Liver (tissue), 9 donors: Measurements from ENCODE around the gene GUCY1A2. TPM values are rescaled to one million over a fixed set of nuclear protein-coding genes. Genes with fewer than 3 reads are reported as not detected.
"Not testable (repeated sequence)": the region's sequence is repeated elsewhere in the genome, so short reads cannot be mapped to it uniquely, and the experiment has no call there.

Experiments used
- DNase-seq: peaks from one replicate; pipeline ENCODE4 v3.0.0-alpha.2; 2017; ENCODE audit warnings: low spot score
- H3K27ac ChIP-seq, 2 donors: one replicate each; pipeline ENCODE4 v1.7.0; 2013; ENCODE audit warnings: inconsistent platforms in 2 of 2, low read length in 2 of 2, control low read depth in 1 of 2, low read depth in 1 of 2, mild to moderate bottlenecking in 1 of 2
- H3K27me3 ChIP-seq, 4 donors: one replicate each; pipeline versions ENCODE4 v1.6.1 to v1.7.0; 2013; ENCODE audit warnings: low read length in 3 of 4, inconsistent platforms in 1 of 4, mild to moderate bottlenecking in 1 of 4, moderate library complexity in 1 of 4; ENCODE audit not compliant: control insufficient read depth in 4 of 4, insufficient read depth in 4 of 4
- H3K36me3 ChIP-seq, 4 donors: one replicate each; pipeline versions ENCODE4 v1.6.1 to v1.7.0; 2013; ENCODE audit warnings: low read length in 3 of 4, mild to moderate bottlenecking in 3 of 4, low read depth in 1 of 4, moderate library complexity in 1 of 4; ENCODE audit not compliant: control insufficient read depth in 4 of 4, insufficient read depth in 3 of 4
- H3K4me1 ChIP-seq, 4 donors: one replicate each; pipeline versions ENCODE4 v1.6.1 to v1.7.0; 2013; ENCODE audit warnings: low read length in 3 of 4, mild to moderate bottlenecking in 3 of 4, moderate library complexity in 1 of 4; ENCODE audit not compliant: control insufficient read depth in 4 of 4, insufficient read depth in 4 of 4
- H3K4me3 ChIP-seq, 3 donors: one replicate each; pipeline versions ENCODE4 v1.6.1 to v1.7.0; 2013; ENCODE audit warnings: low read length in 3 of 3, control low read depth in 1 of 3, low read depth in 1 of 3, mild to moderate bottlenecking in 1 of 3
- H3K9ac ChIP-seq, 2 donors: one replicate each; pipeline ENCODE4 v1.7.0; 2013; ENCODE audit warnings: low read length in 2 of 2, mild to moderate bottlenecking in 2 of 2, moderate library complexity in 2 of 2, control low read depth in 1 of 2, low read depth in 1 of 2
- H3K9me3 ChIP-seq, 4 donors: one replicate each; pipeline versions ENCODE4 v1.6.1 to v1.7.0; 2013; ENCODE audit warnings: low read length in 3 of 4; ENCODE audit not compliant: control insufficient read depth in 4 of 4
- ATF3 ChIP-seq: IDR thresholded peaks from 2 replicates; pipeline ENCODE4 v1.6.1; 2016; ENCODE audit warnings: antibody characterized with exemption
- CTCF ChIP-seq: fragments of 150-350 bp; IDR thresholded peaks from 2 replicates; pipeline ENCODE4 v1.5.1; 2017; ENCODE audit warnings: improper control_type of control experiment, low read depth, low read length; ENCODE audit not compliant: missing input control
- FOXA1 ChIP-seq: IDR thresholded peaks from 2 replicates; pipeline ENCODE4 v1.6.1; 2016; ENCODE audit warnings: antibody characterized with exemption
- FOXA2 ChIP-seq: IDR thresholded peaks from 2 replicates; pipeline ENCODE4 v1.6.1; 2016; ENCODE audit warnings: antibody characterized with exemption
- GABPA ChIP-seq, 2 donors: IDR thresholded peaks in 1 of 2; conservative IDR thresholded peaks in 1 of 2; 2 replicates each; pipeline ENCODE4 v1.6.1; 2016; ENCODE audit warnings: antibody characterized with exemption in 2 of 2, mild to moderate bottlenecking in 1 of 2, moderate library complexity in 1 of 2
- HNF4A ChIP-seq, 2 donors: conservative IDR thresholded peaks; 2 replicates each; pipeline ENCODE4 v1.6.1; 2016; ENCODE audit warnings: antibody characterized with exemption in 2 of 2, mild to moderate bottlenecking in 2 of 2
- HNF4G ChIP-seq: IDR thresholded peaks from 2 replicates; pipeline ENCODE4 v1.6.1; 2016; ENCODE audit warnings: antibody characterized with exemption
- JUND ChIP-seq, 2 donors: IDR thresholded peaks; 2 replicates each; pipeline ENCODE4 v1.6.1; 2016; ENCODE audit warnings: antibody characterized with exemption in 2 of 2
- MAX ChIP-seq: IDR thresholded peaks from 2 replicates; pipeline ENCODE4 v1.6.1; 2016; ENCODE audit warnings: antibody characterized with exemption
- NR2F2 ChIP-seq: IDR thresholded peaks from 2 replicates; pipeline ENCODE4 v1.6.1; 2016; ENCODE audit warnings: antibody characterized with exemption
- RAD21 ChIP-seq, 2 donors: IDR thresholded peaks; 2 replicates each; pipeline ENCODE4 v1.6.1; 2016; ENCODE audit warnings: antibody characterized with exemption in 2 of 2, mild to moderate bottlenecking in 2 of 2
- RXRA ChIP-seq, 2 donors: IDR thresholded peaks; 2 replicates each; pipeline ENCODE4 v1.6.1; 2017 to 2018; ENCODE audit warnings: antibody characterized with exemption in 2 of 2, mild to moderate bottlenecking in 1 of 2
- TAF1 ChIP-seq: conservative IDR thresholded peaks from 2 replicates; pipeline ENCODE4 v1.6.1; 2016; ENCODE audit warnings: antibody characterized with exemption, mild to moderate bottlenecking
- YY1 ChIP-seq: IDR thresholded peaks from 2 replicates; pipeline ENCODE4 v1.6.1; 2016; ENCODE audit warnings: antibody characterized with exemption, mild to moderate bottlenecking
- ZBTB33 ChIP-seq: IDR thresholded peaks from 2 replicates; pipeline ENCODE4 v1.6.1; 2016; ENCODE audit warnings: antibody characterized with exemption
- WGBS: extraction: QIAGEN DNeasy Blood & Tissue Kit; methylation state at CpG from one replicate; pipeline ENCODE4 v1.1.7; 2013; 5-methylcytosine and 5-hydroxymethylcytosine counted together
- polyA plus RNA-seq, 2 donors: library from polyadenylated mRNA; stranded (reverse) in 1 of 2; unstranded in 1 of 2; fragments of 200-250 nt in 1 of 2; fragments of >200 nt in 1 of 2; fragmentation: Nextera tagmentation in 1 of 2; extraction: Ambion mirVana in 1 of 2; gene quantifications; one replicate each; pipeline versions ENCODE4 v1.2.1 to v1.2.3, GENCODE V29; 2013 to 2015
- total RNA-seq, 2 donors: library from RNA; depleted of rRNA; stranded (reverse); fragments of >200 nt; gene quantifications; one replicate each; pipeline ENCODE4 v1.2.3, GENCODE V29; 2014
- donor health status: healthy.
- donor health status: healthy.
- donor health status: healthy.
- donor health status: healthy.
- donor health status: healthy.

Gene GUCY1A2
- total and polyA plus RNA-seq, 4 donors: 0.55 to 4.4 (median 1.7) TPM

GRCh38 chr11:106785913-106786650 lies 232.2 kb downstream of the GUCY1A2 start:
- H3K36me3 ChIP-seq: no peaks in the 10 kb centered on the region
- no peak for DNase-seq
- H3K9me3 ChIP-seq: no peaks in the 10 kb centered on the region
- H3K4me1 ChIP-seq: no peaks in the 10 kb centered on the region
- H3K27ac ChIP-seq: no peak overlapping the region
- H3K27me3 ChIP-seq: peaks cover 0 to 3% (median 0%) of the 10 kb centered on the region in 4 donors
- WGBS: 54% methylated on average over 3 of the region's 3 CpGs
- TF ChIP-seq RXRA (IDR thresholded peaks at IDR 0.05): no peak
- TF ChIP-seq MAX: no peak
- no peak for TF ChIP-seq HNF4G
- no peak for TF ChIP-seq NR2F2
- no peak for TF ChIP-seq YY1
- TF ChIP-seq ZBTB33: no peak
- no peak for TF ChIP-seq CTCF
- TF ChIP-seq FOXA2: no peak
- TF ChIP-seq JUND (IDR thresholded peaks at IDR 0.05): no peak
- no peak for TF ChIP-seq RAD21 (IDR thresholded peaks at IDR 0.05)
- no peak for TF ChIP-seq TAF1
- no peak for TF ChIP-seq ATF3
- no peak overlapping the region for H3K4me3 ChIP-seq
- H3K9ac ChIP-seq: no peak overlapping the region

- not testable (repeated sequence) for H3K27ac ChIP-seq, H3K9ac ChIP-seq, H3K4me3 ChIP-seq, DNase-seq, H3K4me1 ChIP-seq, H3K27me3 ChIP-seq, H3K9me3 ChIP-seq, H3K36me3 ChIP-seq
- WGBS: 92% methylated on average over 8 of the region's 8 CpGs
These were observed 241.0 kb downstream of the GUCY1A2 start for GRCh38 chr11:106777302-106777701.

- no peaks in the 10 kb centered on the region for H3K27me3 ChIP-seq
- DNase-seq: no peak
- no peaks in the 10 kb centered on the region for H3K36me3 ChIP-seq
- no peak overlapping the region for H3K4me3 ChIP-seq
- H3K27ac ChIP-seq: no peak overlapping the region
- no peaks in the 10 kb centered on the region for H3K4me1 ChIP-seq
- TF ChIP-seq HNF4A (conservative IDR thresholded peaks at IDR 0.05) (no peak), JUND (IDR thresholded peaks at IDR 0.05) (no peak), ATF3 (no peak), FOXA2 (no peak), FOXA1 (no peak), CTCF (no peak), GABPA (IDR thresholded peaks at IDR 0.05 in 1 of 2, conservative IDR thresholded peaks at IDR 0.05 in 1 of 2) (no peak)
- no peak overlapping the region for H3K9ac ChIP-seq
- no peaks in the 10 kb centered on the region for H3K9me3 ChIP-seq
These were observed 247.7 kb downstream of the GUCY1A2 start for GRCh38 chr11:106770489-106771085.
